SK-N-SH (cell line): ENCODE data around the gene STK25. TPM values are rescaled to one million over a fixed set of nuclear protein-coding genes. Genes with fewer than 3 reads are reported as not detected.

Experiments used
- CTCF ChIA-PET: fragments of 300-600, 350-600 bp; formaldehyde crosslinking; extraction: SDS; loops from one replicate; lab custom pipeline; 2021; lab: Yijun Ruan, JAX
- POLR2A ChIA-PET: fragments of 350-600 bp; sonication (Branson Sonifier 250); formaldehyde crosslinking; extraction: SDS; loops from one replicate; lab custom pipeline; 2020; ENCODE audit warnings: antibody characterized with exemption, inconsistent platforms; lab: Yijun Ruan, JAX
- DNase-seq: peaks from one replicate; pipeline ENCODE4 v3.0.0; 2012
- H2AFZ ChIP-seq: fragments of 200-600 bp; sonication (generic); 2 replicates; pipeline ENCODE4 v1.8.1; 2016; ENCODE audit warnings: antibody characterized with exemption, mild to moderate bottlenecking, low read depth
- H3F3A ChIP-seq: fragments of 200-600 bp; sonication (generic); replicated peaks from 2 replicates; pipeline ENCODE3; 2016; ENCODE audit warnings: antibody characterized with exemption, mild to moderate bottlenecking; ENCODE audit not compliant: insufficient read depth
- H3K27ac ChIP-seq, 2 experiments: fragments of 200-500 bp in 1 of 2; fragments of 200-600 bp in 1 of 2; sonication (Bioruptor generic) in 1 of 2; sonication (generic), shearing (Covaris generic) in 1 of 2; 2 replicates each; pipeline versions ENCODE4 v1.5.1 to v1.6.1; 2014 to 2016; ENCODE audit warnings: low read depth in 2 of 2, inconsistent platforms in 1 of 2, low read length in 1 of 2, mild to moderate bottlenecking in 1 of 2, mixed read lengths in 1 of 2
- H3K27me3 ChIP-seq: fragments of 200-600 bp; sonication (generic), shearing (Covaris generic); 2 replicates; pipeline ENCODE4 v1.6.1; 2016; ENCODE audit warnings: mixed run types; ENCODE audit not compliant: insufficient read depth
- H3K36me3 ChIP-seq, 2 experiments: fragments of 200-500 bp in 1 of 2; fragments of 200-600 bp in 1 of 2; sonication (Bioruptor generic) in 1 of 2; sonication (generic) in 1 of 2; replicated peaks in 1 of 2; 2 replicates each; pipeline versions ENCODE3 to v1.5.1; 2014 to 2016; ENCODE audit warnings: low read length in 1 of 2, mild to moderate bottlenecking in 1 of 2; ENCODE audit not compliant: insufficient read depth in 2 of 2, control insufficient read depth in 1 of 2
- H3K4me1 ChIP-seq, 2 experiments: fragments of 200-500 bp in 1 of 2; fragments of 200-600 bp in 1 of 2; sonication (Bioruptor generic) in 1 of 2; sonication (generic), shearing (Covaris generic) in 1 of 2; 2 replicates each; pipeline versions ENCODE4 v1.5.1 to v1.6.1; 2014 to 2016; ENCODE audit warnings: low read depth in 1 of 2, low read length in 1 of 2, mixed run types in 1 of 2; ENCODE audit not compliant: insufficient read depth in 2 of 2, control insufficient read depth in 1 of 2
- H3K4me2 ChIP-seq: fragments of 200-600 bp; sonication (generic), shearing (Covaris generic); 2 replicates; pipeline ENCODE4 v1.6.1; 2017; ENCODE audit warnings: mixed run types
- H3K4me3 ChIP-seq, 2 experiments: fragments of 200-500 bp in 1 of 2; fragments of 200-600 bp in 1 of 2; sonication (Bioruptor generic) in 1 of 2; sonication (generic), shearing (Covaris generic) in 1 of 2; 2 replicates each; pipeline versions ENCODE4 v1.5.1 to v1.8.1; 2014 to 2016; ENCODE audit warnings: low read depth in 2 of 2, inconsistent platforms in 1 of 2, low read length in 1 of 2, mild to moderate bottlenecking in 1 of 2, mixed read lengths in 1 of 2, moderate library complexity in 1 of 2
- H3K79me2 ChIP-seq: fragments of 200-600 bp; sonication (generic); 2 replicates; pipeline ENCODE4 v1.8.1; 2017; ENCODE audit warnings: mild to moderate bottlenecking; ENCODE audit not compliant: insufficient read depth
- H3K9ac ChIP-seq: fragments of 200-600 bp; sonication (generic); 2 replicates; pipeline ENCODE4 v1.6.1; 2017; ENCODE audit warnings: mixed run types
- H3K9me2 ChIP-seq: fragments of 200-600 bp; sonication (generic); 2 replicates; pipeline ENCODE4 v1.6.1; 2017; ENCODE audit warnings: mixed run types
- H3K9me3 ChIP-seq: fragments of 200-600 bp; sonication (generic); 2 replicates; pipeline ENCODE4 v1.6.1; 2017; ENCODE audit warnings: mixed run types, mild to moderate bottlenecking, moderate library complexity
- H4K20me1 ChIP-seq: fragments of 200-600 bp; sonication (generic); 2 replicates; pipeline ENCODE4 v1.6.1; 2017; ENCODE audit warnings: mild to moderate bottlenecking, mixed run types; ENCODE audit not compliant: insufficient read depth
- EP300 ChIP-seq, 2 experiments: IDR thresholded peaks; 2 replicates each; pipeline versions ENCODE4 v1.4.0 to v1.6.1; 2012; ENCODE audit warnings: borderline replicate concordance in 1 of 2, low read depth in 1 of 2, low read length in 1 of 2
- FOXJ3 ChIP-seq: sonication (generic); formaldehyde crosslinking; IDR thresholded peaks from 2 replicates; pipeline ENCODE4 v1.5.1; 2020; ENCODE audit warnings: mild to moderate bottlenecking, missing genetic modification reagents
- GABPA ChIP-seq: IDR thresholded peaks from 2 replicates; pipeline ENCODE4 v1.4.0; 2012; ENCODE audit warnings: low read depth, mild to moderate bottlenecking
- JUND ChIP-seq: IDR thresholded peaks from 2 replicates; pipeline ENCODE4 v1.4.0; 2012
- MAX ChIP-seq: IDR thresholded peaks from 2 replicates; pipeline ENCODE4 v1.4.0; 2012; ENCODE audit warnings: low read depth
- MXI1 ChIP-seq: IDR thresholded peaks from 2 replicates; pipeline ENCODE4 v1.6.1; 2012; ENCODE audit warnings: mild to moderate bottlenecking, low read depth, low read length, improper control_type of control experiment
- NFIC ChIP-seq: IDR thresholded peaks from 2 replicates; pipeline ENCODE4 v1.4.0; 2012; ENCODE audit warnings: borderline replicate concordance
- SIN3A ChIP-seq: IDR thresholded peaks from 2 replicates; pipeline ENCODE4 v1.6.1; 2012; ENCODE audit warnings: low read depth, mild to moderate bottlenecking, low read length, moderate library complexity, borderline replicate concordance
- SMC3 ChIP-seq: IDR thresholded peaks from 2 replicates; pipeline ENCODE4 v1.6.1; 2012; ENCODE audit warnings: low read depth, low read length, improper control_type of control experiment
- TCF12 ChIP-seq: IDR thresholded peaks from 2 replicates; pipeline ENCODE4 v1.4.0; 2012
- USF1 ChIP-seq: IDR thresholded peaks from 2 replicates; pipeline ENCODE4 v1.4.0; 2012; ENCODE audit warnings: low read depth, borderline replicate concordance
- USF2 ChIP-seq: fragments of 150-350 bp; IDR thresholded peaks from 2 replicates; pipeline ENCODE4 v1.6.1; 2017; ENCODE audit warnings: antibody characterized with exemption, low read length, low read depth, borderline replicate concordance
- WGBS: methylation state at CpG from one replicate; pipeline ENCODE4 v1.1.6; 2017; ENCODE audit warnings: low lambda C conversion rate; 5-methylcytosine and 5-hydroxymethylcytosine counted together
- polyA plus RNA-seq, 3 experiments: library from polyadenylated mRNA; depleted of rRNA; stranded (reverse); fragments of >200 nt; gene quantifications; 2 replicates each; pipeline ENCODE4 v1.2.3, GENCODE V29; 2012

STK25 gene
- polyA plus RNA-seq, 1 of the 3 experiments (the other 2 are of a cell fraction), result 236 TPM

GRCh38 chr2:241469746-241470145 lies 38.6 kb downstream of the STK25 start:
- no peak overlapping the region for H2AFZ ChIP-seq
- H3K9ac ChIP-seq, result no peak overlapping the region
- no peaks in the 10 kb centered on the region for H3K4me1 ChIP-seq
- 73% methylated on average over 2 of the region's 2 CpGs for WGBS
- no peak overlapping the region for H3K4me3 ChIP-seq
- no peaks in the 10 kb centered on the region for H3K27me3 ChIP-seq
- no peak overlapping the region for H3K4me2 ChIP-seq
- no peaks in the 10 kb centered on the region for H3K9me2 ChIP-seq
- ChIA-PET POLR2A (no interaction called here), CTCF (no interaction called here)
- no peaks in the 10 kb centered on the region for H3K9me3 ChIP-seq
- TF ChIP-seq EP300 (IDR thresholded peaks at IDR 0.05; ENCODE audit: borderline replicate concordance in 1 of 2, low read depth in 1 of 2, low read length in 1 of 2), result no peak
- TF ChIP-seq SMC3, result no peak
- TF ChIP-seq FOXJ3 (CRISPR knock-in tag), result no peak
- no peak for TF ChIP-seq MXI1
- TF ChIP-seq, all 33 proteins: peak for 0
- Histone ChIP-seq H3K36me3 (no peaks in the 10 kb centered on the region), H3F3A (no peaks in the 10 kb centered on the region), H3K27ac (no peak overlapping the region), H3K79me2 (no peaks in the 10 kb centered on the region), H4K20me1 (no peaks in the 10 kb centered on the region)
- DNase-seq, result no peak

- Histone ChIP-seq H3F3A (no peaks in the 10 kb centered on the region), H3K27me3 (no peaks in the 10 kb centered on the region), H3K9me3 (no peaks in the 10 kb centered on the region), H2AFZ (no peak overlapping the region), H3K9me2 (no peaks in the 10 kb centered on the region), H3K9ac (no peak overlapping the region), H3K4me2 (no peak overlapping the region), H3K4me1 (no peaks in the 10 kb centered on the region)
- POLR2A ChIA-PET, result no interaction called here
- TF ChIP-seq MAX (no peak), NFIC (no peak), TCF12 (no peak), FOXJ3 (CRISPR knock-in tag) (no peak), JUND (no peak), SIN3A (no peak), USF2 (no peak), GABPA (no peak), USF1 (no peak)
- TF ChIP-seq, all 33 proteins: peak for 0
- no peak overlapping the region for H3K27ac ChIP-seq
- H3K36me3 ChIP-seq, result no peaks in the 10 kb centered on the region
- no peaks in the 10 kb centered on the region for H4K20me1 ChIP-seq
- DNase-seq, result no peak
- CTCF ChIA-PET, result no interaction called here
- no peaks in the 10 kb centered on the region for H3K79me2 ChIP-seq
- H3K4me3 ChIP-seq, result no peak overlapping the region
- 63% methylated on average over 2 of the region's 2 CpGs for WGBS
Observed at GRCh38 chr2:241468476-241468781, 40.0 kb downstream of the STK25 start.
